ENCODE measurements around the gene DNAJC3.

DNAJC3 gene

GRCh38 chr13:95822303-95822702, 145.4 kb downstream of the DNAJC3 start:
- Histone ChIP-seq H3K27me3 (ENCODE audit: insufficient read depth, poor library complexity, severe bottlenecking) (no peaks in the 10 kb centered on the region), H3K27ac (ENCODE audit: poor library complexity, severe bottlenecking) (no peak overlapping the region), H3K36me3 (ENCODE audit: low read depth) (no peaks in the 10 kb centered on the region), H3K9me3 (ENCODE audit: severe bottlenecking) (no peaks in the 10 kb centered on the region), H3K4me3 (ENCODE audit: severe bottlenecking) (no peak overlapping the region), H3K4me1 (ENCODE audit: insufficient read depth, poor library complexity, severe bottlenecking) (no peaks in the 10 kb centered on the region)
- ATAC-seq (ENCODE audit: low read depth) (no peak), DNase-seq (ENCODE audit: low spot score) (no peak)
- no peak for TF ChIP-seq CTCF (IDR thresholded peaks at IDR 0.05; ENCODE audit: poor library complexity, severe bottlenecking)

- H3K4me1 ChIP-seq (ENCODE audit: insufficient read depth, poor library complexity, severe bottlenecking) = peaks cover 18% of the 10 kb centered on the region
- peak; percentile 53 for ATAC-seq (ENCODE audit: low read depth)
- no peak overlapping the region for H3K27ac ChIP-seq (ENCODE audit: poor library complexity, severe bottlenecking)
- peaks cover 7% of the 10 kb centered on the region for H3K36me3 ChIP-seq (ENCODE audit: low read depth)
- no peak overlapping the region for H3K4me3 ChIP-seq (ENCODE audit: severe bottlenecking)
- peaks cover 2% of the 10 kb centered on the region for H3K27me3 ChIP-seq (ENCODE audit: insufficient read depth, poor library complexity, severe bottlenecking)
- TF ChIP-seq CTCF (IDR thresholded peaks at IDR 0.05; ENCODE audit: poor library complexity, severe bottlenecking) = no peak
- DNase-seq (ENCODE audit: low spot score) = no peak
- H3K9me3 ChIP-seq (ENCODE audit: severe bottlenecking) = no peaks in the 10 kb centered on the region
Measured at GRCh38 chr13:95833126-95833525, 156.2 kb downstream of the DNAJC3 start.

DNA sequence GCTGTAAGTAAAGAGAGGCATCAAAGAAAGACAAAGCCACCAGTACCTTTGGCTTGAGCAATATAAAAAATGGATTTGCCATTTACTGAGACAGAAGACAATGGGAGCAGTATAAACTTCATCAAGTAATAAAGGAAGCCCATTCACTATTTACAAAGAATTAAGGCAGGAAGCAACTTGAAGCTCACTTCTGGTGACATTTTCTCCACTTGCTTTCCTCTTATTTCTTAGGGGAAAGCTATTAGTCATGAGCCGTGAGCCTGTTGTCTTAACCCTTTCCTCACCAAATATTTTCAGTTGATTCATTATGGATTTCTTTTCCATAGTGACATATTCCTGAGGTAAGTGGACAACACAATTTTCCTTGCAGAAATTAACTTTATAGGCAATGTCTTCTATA, 156.8 kb downstream of the DNAJC3 start:
- peaks cover 18% of the 10 kb centered on the region for H3K4me1 ChIP-seq (ENCODE audit: insufficient read depth, poor library complexity, severe bottlenecking)
- no peak overlapping the region for H3K4me3 ChIP-seq (ENCODE audit: severe bottlenecking)
- ATAC-seq (ENCODE audit: low read depth) = peak; percentile 50; the same call in 1 of the 3 replicates
- TF ChIP-seq CTCF (IDR thresholded peaks at IDR 0.05; ENCODE audit: poor library complexity, severe bottlenecking) = no peak
- H3K27me3 ChIP-seq (ENCODE audit: insufficient read depth, poor library complexity, severe bottlenecking) = peaks cover 2% of the 10 kb centered on the region
- peaks cover 7% of the 10 kb centered on the region for H3K36me3 ChIP-seq (ENCODE audit: low read depth)
- DNase-seq (ENCODE audit: low spot score) = no peak
- H3K9me3 ChIP-seq (ENCODE audit: severe bottlenecking) = no peaks in the 10 kb centered on the region
- no peak overlapping the region for H3K27ac ChIP-seq (ENCODE audit: poor library complexity, severe bottlenecking)

GRCh38 chr13:95834134-95834765, 157.3 kb downstream of the DNAJC3 start:
- peaks cover 18% of the 10 kb centered on the region for H3K4me1 ChIP-seq (ENCODE audit: insufficient read depth, poor library complexity, severe bottlenecking)
- no peak for DNase-seq (ENCODE audit: low spot score)
- no peak overlapping the region for H3K4me3 ChIP-seq (ENCODE audit: severe bottlenecking)
- H3K27me3 ChIP-seq (ENCODE audit: insufficient read depth, poor library complexity, severe bottlenecking) = peaks cover 2% of the 10 kb centered on the region
- peaks cover 7% of the 10 kb centered on the region for H3K36me3 ChIP-seq (ENCODE audit: low read depth)
- peak; percentile 73 for ATAC-seq (ENCODE audit: low read depth)
- H3K27ac ChIP-seq (ENCODE audit: poor library complexity, severe bottlenecking) = no peak overlapping the region
- H3K9me3 ChIP-seq (ENCODE audit: severe bottlenecking) = no peaks in the 10 kb centered on the region
- TF ChIP-seq CTCF (IDR thresholded peaks at IDR 0.05; ENCODE audit: poor library complexity, severe bottlenecking) = peak; percentile 98

DNA sequence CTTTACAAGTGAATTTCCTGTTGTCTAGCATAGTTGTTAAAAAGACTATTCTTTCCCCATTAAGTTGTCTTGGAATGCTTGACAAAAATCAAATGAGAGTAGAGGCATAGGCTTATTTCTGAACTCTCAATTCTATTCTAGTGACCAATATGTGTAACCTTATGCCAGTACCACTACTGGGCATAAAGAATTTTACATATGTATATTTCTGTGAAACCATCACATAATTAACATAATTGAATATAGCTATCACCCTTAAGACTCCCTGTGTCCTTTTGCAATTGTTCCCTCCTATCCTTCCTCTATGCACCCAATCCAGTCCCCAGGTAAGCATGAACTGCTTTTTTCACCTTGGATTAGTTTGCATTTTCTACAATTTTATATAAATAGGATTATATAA, 165.0 kb downstream of the DNAJC3 start:
- ATAC-seq (ENCODE audit: low read depth) (no peak), DNase-seq (ENCODE audit: low spot score) (no peak)
- Histone ChIP-seq H3K27me3 (ENCODE audit: insufficient read depth, poor library complexity, severe bottlenecking) (no peaks in the 10 kb centered on the region), H3K4me1 (ENCODE audit: insufficient read depth, poor library complexity, severe bottlenecking) (no peaks in the 10 kb centered on the region), H3K4me3 (ENCODE audit: severe bottlenecking) (no peak overlapping the region), H3K27ac (ENCODE audit: poor library complexity, severe bottlenecking) (no peak overlapping the region), H3K36me3 (ENCODE audit: low read depth) (no peaks in the 10 kb centered on the region), H3K9me3 (ENCODE audit: severe bottlenecking) (no peaks in the 10 kb centered on the region)
- TF ChIP-seq CTCF (IDR thresholded peaks at IDR 0.05; ENCODE audit: poor library complexity, severe bottlenecking) = no peak
